Fibroblast of upper back skin (primary cell): ENCODE results near the gene OVOL2.
A peak's percentile ranks its signal among the peaks of the same experiment; 100 is the strongest.

Experiments used
- DNase-seq: peaks from one replicate; pipeline ENCODE4 v3.0.0-alpha.2; 2013

OVOL2 gene

DNA sequence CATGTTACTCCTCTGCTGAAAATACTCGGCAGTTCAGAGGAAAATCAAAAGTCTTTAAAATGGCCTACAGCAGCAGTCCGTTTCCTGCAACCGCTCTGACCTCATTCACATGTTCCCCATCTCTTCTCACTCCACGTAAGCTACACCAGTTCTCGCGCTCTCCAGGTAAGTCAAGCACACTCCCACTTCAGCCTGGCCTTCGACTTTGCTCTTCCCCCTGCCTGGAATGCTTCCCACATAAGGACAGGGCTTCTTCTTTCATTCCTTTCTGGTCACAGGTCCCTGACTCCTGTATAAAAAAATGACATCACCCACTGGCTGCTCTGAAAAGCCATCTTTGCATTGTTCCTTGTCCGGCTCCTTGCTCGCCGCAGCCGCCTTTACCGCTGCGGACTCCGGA is 46.2 kb downstream of the OVOL2 start:
- no peak for DNase-seq

- DNase-seq: no peak
Measured at GRCh38 chr20:18009116-18009515, 48.6 kb downstream of the OVOL2 start.

DNA sequence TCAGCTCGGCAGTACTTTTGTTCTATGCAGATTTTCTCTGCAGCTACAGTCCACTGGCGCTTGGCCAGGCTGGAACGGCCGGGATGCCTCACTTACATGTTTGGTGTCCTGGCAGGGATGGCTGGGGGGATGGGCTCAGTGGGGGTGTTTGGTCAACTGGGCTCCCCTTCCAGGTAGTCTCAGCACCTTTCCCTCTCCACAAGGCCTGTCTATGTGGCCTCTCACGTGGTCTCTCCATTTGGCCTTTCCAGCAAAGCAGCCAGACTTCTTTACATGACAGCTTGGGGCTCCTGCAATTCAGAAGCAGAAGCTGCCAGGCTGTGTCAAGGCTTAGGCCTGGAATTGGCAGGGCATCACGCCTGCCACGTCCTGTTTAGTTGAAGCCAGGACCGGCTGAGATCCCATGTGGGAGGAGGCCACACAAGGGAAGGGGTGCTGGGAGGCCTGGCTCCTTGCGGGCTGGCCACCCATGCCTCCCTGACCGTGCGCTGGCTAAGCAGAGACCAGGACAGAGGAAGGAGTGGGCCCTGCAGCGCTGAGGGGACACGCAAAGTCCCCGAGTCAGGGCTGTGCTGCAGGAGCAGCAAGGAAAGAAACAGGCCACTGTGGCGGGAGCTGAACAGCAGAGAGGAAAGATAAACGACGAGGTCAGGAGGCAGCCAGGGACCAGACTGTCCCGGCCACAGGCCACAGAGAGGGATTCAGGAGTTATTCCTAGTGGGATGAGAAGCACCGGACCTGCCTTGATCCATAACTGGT is 50.0 kb downstream of the OVOL2 start:
- DNase-seq: no peak

- no peak for DNase-seq
Measured at GRCh38 chr20:18006684-18007083, 51.0 kb downstream of the OVOL2 start.

GRCh38 chr20:18005990-18006364 is 51.7 kb downstream of the OVOL2 start:
- DNase-seq: no peak

DNA sequence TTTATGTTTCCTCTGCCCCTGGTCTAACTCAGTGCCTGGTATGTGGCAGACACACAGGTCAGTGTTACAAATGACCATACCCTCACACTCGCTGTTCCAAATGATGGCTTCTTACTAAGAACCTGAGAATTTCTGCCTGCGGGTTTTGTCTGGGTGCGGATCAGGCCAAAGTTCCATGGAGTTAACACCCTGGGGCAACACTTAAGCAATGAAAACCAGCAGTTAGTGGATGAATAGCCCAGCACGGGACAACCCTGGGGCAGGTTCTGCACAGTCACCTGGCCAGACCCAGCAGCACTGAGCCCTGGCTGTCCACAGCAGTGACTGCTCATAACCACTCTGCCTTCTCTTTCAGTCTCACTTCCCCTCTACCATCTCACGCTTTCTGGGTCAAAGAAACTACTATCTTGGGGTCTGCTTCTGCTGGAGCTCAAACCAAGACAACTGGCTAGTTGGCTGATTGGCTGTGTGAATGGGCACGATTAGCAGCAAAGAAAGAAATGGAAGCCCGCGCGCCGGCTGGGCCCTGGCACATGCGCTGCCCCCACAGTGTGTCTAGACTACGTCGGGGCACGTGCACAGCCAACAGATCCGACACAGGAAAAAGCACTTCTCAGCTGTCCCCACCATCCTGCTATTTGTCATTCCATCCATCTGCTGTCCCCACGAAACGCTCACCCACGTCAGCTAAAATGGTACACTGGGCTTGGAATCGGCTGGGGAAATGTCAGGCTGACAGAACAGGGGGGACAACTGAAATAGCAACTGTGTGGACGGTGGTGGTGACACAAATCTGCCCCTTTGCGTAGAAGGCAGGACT is 52.3 kb downstream of the OVOL2 start:
- DNase-seq: no peak

DNA sequence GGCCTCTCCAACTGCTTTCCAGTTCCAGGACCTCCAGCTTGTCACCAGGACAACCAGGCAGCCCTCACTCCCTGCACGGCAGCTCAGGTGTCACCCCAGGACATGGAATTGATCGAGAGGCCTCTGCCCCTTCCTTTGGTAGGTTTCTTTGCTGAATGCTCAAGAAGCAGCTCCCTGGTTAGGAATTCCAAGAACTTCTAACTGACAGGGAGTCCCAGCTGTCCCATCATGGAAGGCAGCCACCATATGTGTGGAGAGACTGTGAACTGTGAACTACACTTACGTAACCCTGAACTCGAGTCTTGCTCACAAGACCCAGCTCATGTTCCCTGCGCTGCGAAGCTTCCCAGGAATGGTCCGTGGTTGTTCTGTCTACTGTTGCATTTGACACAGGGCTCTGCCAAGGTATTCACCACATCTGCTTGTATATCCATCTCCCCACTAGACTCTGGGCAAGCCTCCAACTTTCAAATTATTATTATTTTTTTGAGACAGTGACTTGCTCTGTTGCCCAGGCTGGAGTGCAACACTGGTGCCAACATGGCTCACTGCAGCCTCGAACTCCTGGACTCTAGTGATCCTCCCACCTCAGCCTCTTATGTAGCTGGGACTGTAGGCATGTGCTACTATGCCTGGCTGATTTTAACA is 53.2 kb downstream of the OVOL2 start:
- DNase-seq: peak; percentile 54

- no peak for DNase-seq
Measured at GRCh38 chr20:18003897-18004296, 53.8 kb downstream of the OVOL2 start.

- peak; percentile 80 for DNase-seq
Measured at GRCh38 chr20:18001131-18001921, 56.4 kb downstream of the OVOL2 start.

DNA sequence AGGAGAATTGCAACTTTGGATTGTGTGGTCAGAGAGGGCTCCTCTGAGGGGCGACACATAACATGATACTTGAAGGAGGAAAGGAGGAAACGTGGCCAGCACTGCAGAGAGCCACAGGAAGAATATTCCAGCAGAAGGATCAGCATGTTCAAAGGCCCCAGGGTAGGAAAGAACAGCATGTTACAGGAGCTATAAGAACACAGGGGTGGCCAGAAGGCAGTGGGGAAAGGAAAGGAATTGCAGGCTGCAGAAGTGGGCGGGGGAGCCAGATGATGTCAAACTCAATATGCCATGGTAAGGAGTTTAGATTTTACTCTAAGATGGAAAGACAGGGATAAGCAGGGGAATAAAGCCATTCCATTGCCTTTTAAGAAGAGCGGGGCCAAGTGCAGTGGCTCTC is 58.1 kb downstream of the OVOL2 start:
- no peak for DNase-seq

DNA sequence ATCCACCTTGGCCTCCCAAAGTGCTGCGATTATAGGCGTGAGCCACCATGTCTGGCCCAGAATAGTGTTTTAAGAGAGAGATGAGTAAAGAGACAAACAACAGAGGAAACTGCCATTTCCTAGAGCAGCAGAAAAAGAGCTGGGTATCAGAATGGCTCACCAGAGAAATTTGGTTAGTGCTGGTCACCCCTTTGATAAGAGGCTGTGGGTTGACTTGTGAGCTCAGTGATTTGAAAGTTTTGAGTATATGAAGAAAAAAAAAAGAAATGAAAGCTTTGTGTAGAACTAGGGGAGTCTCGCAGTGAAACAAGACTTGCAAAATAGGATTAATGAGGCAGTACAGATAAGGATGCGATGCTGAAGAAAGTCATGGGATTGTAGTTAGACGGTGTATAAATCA is 59.3 kb downstream of the OVOL2 start:
- no peak for DNase-seq

- DNase-seq: peak; percentile 75
Measured at GRCh38 chr20:17995967-17996819, 61.5 kb downstream of the OVOL2 start.

- no peak for DNase-seq
Measured at GRCh38 chr20:17993546-17993945, 64.2 kb downstream of the OVOL2 start.

DNA sequence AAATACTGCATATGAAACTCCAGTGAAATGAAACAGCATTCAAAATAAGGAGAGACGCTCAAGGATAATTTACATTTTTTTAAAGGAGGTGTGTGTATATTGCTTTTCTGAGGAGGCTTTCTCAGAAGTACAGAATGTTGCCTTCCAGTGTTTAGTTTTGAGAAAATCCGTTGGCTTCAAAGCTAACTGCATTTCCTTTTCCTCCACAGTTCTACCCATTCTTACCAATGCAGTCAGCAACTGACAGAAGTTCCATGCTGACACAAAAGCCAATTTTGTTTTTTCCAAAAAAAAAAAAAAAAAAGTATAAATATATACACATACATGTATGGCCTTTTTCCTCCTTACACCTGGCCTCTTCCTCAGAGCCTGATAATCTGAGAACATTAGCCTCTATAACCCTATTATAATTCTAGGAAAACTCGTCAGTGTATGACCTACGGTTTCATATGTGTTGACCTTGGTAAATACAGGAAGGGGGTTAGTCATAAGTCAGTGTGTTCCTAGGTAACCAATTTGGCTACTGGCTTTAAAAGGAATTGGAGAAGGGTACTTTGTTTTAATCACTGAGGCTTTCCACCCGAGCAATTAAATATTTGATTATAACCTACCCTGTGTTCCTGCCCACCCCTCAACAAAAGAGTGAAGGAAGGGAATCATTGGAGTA is 64.7 kb downstream of the OVOL2 start:
- no peak for DNase-seq

DNA sequence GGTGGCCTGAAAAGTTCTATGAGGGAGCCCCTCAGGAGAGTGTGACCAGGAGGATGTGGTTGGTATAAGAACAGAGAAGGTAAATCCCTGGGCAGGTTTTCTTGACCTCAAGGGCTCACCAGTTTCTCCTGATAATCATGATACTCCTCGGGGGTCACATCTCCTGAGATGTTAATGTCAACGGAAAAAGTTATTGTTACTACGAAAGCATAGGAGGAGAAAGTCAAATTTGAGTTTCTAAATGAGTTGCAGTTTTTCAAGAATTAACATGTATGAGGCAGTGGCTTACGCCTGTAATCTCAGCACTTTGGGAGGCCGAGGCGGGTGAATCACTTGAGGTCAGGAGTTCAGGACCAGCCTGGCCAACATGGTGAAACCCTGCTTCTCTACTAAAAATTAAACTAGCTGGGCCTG is 65.5 kb downstream of the OVOL2 start:
- no peak for DNase-seq

DNA sequence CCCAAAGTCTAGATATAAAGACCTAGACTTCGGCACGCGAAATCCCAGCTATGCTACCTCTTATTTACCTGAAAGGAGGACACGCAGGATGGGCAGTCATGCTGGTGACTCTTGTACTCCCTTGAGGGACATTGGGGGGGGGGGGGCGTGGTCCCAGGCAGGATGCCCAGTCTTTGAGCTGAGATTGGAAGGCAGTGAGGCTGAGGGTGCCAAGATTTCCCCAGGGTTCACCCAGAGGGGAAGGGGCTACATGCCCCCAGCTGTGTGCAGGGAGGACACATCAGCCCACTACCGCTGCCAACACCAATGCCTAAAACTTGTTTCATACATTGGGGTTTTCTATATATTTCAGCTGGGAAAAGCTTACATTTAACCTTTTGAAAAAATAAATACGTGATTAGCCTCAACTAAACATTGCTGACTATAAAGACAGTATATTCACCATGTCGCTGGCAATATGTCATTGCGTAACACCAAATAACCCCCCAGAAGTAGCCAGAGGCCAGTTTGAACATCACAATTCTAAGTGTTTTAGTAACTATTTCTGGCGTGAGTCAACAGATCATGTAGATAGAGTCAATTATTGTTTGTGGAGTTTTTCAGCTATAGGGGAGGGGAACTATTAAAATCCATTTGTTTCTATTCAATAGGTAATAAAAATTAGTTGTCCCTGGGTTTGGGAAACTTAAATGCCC is 67.3 kb downstream of the OVOL2 start:
- DNase-seq: no peak

- no peak for DNase-seq
Measured at GRCh38 chr20:17987988-17988387, 69.7 kb downstream of the OVOL2 start.

GRCh38 chr20:17985388-17986018 is 72.2 kb downstream of the OVOL2 start:
- no peak for DNase-seq

DNA sequence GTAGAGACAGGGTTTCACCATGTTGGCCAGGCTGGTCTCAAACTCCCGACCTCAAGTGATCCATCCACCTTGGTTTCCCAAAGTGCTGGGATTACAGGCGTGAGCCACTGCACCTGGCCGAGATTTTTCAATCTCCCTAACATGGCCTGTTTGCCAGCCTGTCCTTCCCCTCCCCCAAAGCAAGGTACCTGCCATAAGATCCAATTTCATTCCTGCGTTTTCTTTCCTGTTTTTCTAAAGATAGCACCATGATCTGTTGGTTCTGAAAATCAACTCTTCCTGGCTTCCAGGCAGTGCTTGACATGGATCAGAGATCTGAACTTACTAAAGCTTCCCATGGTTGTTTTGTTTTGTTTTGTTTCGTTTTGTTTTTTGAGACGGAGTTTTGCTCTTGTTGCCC is 81.4 kb downstream of the OVOL2 start:
- no peak for DNase-seq
